Cardiac septum (tissue), 1 donor: ENCODE results near the gene WSB1. TPM values are rescaled to one million over a fixed set of nuclear protein-coding genes. Genes with fewer than 3 reads are reported as not detected.
"Not testable (repeated sequence)": the region's sequence is repeated elsewhere in the genome, so short reads cannot be mapped to it uniquely, and the experiment has no call there.

Experiments used
- DNase-seq: peaks from one replicate; pipeline ENCODE4 v3.0.0-alpha.2; 2020; ENCODE audit warnings: low spot score
- intact Hi-C: fragments of 100-400 bp; cut with DNase I; formaldehyde crosslinking; loops from one replicate; pipeline ENCODE4 v1.14.0; 2022
- long read RNA-seq: library from polyadenylated mRNA; unstranded; transcript quantifications from one replicate; pipeline ENCODE4 v2.0.0, GENCODE V29; 2021
- total RNA-seq: library from RNA; stranded (reverse); fragmentation: NEBNext Ultra II Directional; extraction: Animal tissue kit (Norgen Biotek cat#: 25700); gene quantifications from one replicate; pipeline ENCODE4 v1.2.1, GENCODE V29; 2021
- donor health status: DM: no; HTN: no; CAD: no.

The WSB1 gene
- total RNA-seq: 94.1 TPM
- long read RNA-seq, full-length matches to known transcripts: 23 of 73 reads
- long read RNA-seq, partial matches to known transcripts: 32 of 73 reads
- long read RNA-seq, other reads (novel, unspliced or antisense): 18 of 73 reads

- intact Hi-C loops: loop anchor here (1.0 to 5.0 kb wide), 3 partner anchors 38 to 88 kb away; no protein-coding TSS in a partner anchor
- peak; percentile 98 for DNase-seq
Observed at GRCh38 chr17:27293898-27294688, at the start of gene WSB1. WSB1 (plus strand) TSS chr17:27294114; CDS start chr17:27294396, 282 bp downstream.

GRCh38 chr17:27244491-27245223, 49.3 kb upstream of the WSB1 start:
- intact Hi-C loops: loop anchor here (1.0 kb wide), 1 partner anchor 89 kb away; no protein-coding TSS in a partner anchor
- DNase-seq: peak; percentile 79

- intact Hi-C loops: loop anchor here (1.0 kb wide), 1 partner anchor 88 kb away; no protein-coding TSS in a partner anchor
- peak; percentile 92 for DNase-seq
Observed at GRCh38 chr17:27245230-27245696, 48.7 kb upstream of the WSB1 start.

GRCh38 chr17:27246537-27246936, 47.4 kb upstream of the WSB1 start:
- no peak for DNase-seq
- intact Hi-C loops: loop anchor here (2.0 kb wide), 1 partner anchor 48 kb away; the partner anchor contains the start of gene WSB1

- peak; percentile 80 for DNase-seq
- intact Hi-C loops: loop anchor here (2.0 kb wide), 1 partner anchor 47 kb away; the partner anchor contains the start of gene WSB1
Observed at GRCh38 chr17:27247071-27247957, 46.6 kb upstream of the WSB1 start.

GRCh38 chr17:27247958-27248342, 46.0 kb upstream of the WSB1 start:
- DNase-seq: no peak
- intact Hi-C loops: loop anchor here (2.0 kb wide), 1 partner anchor 47 kb away; the partner anchor contains the start of gene WSB1

- not testable (repeated sequence) for DNase-seq
Observed at GRCh38 chr17:27250791-27251190, 43.1 kb upstream of the WSB1 start.

GRCh38 chr17:27254802-27255201, 39.1 kb upstream of the WSB1 start:
- intact Hi-C loops: not testable (repeated sequence)

More at GRCh38 chr17:27250791-27251190, 43.1 kb upstream of the WSB1 start:
- intact Hi-C loops: not testable (repeated sequence)

GRCh38 chr17:27256225-27257030, 37.5 kb upstream of the WSB1 start:
- intact Hi-C loops: no loop called here
- no peak for DNase-seq

More at GRCh38 chr17:27254802-27255201, 39.1 kb upstream of the WSB1 start:
- DNase-seq: not testable (repeated sequence)

- intact Hi-C loops: no loop called here
- no peak for DNase-seq
Observed at GRCh38 chr17:27257031-27257357, 36.9 kb upstream of the WSB1 start.

- DNase-seq: no peak
- intact Hi-C loops: no loop called here
Observed at GRCh38 chr17:27259356-27259755, 34.6 kb upstream of the WSB1 start.

- DNase-seq: no peak
- intact Hi-C loops: no loop called here
Observed at GRCh38 chr17:27263386-27263785, 30.5 kb upstream of the WSB1 start.

- no peak for DNase-seq
- intact Hi-C loops: no loop called here
Observed at GRCh38 chr17:27264068-27264812, 29.7 kb upstream of the WSB1 start.

GRCh38 chr17:27265333-27265732, 28.6 kb upstream of the WSB1 start:
- DNase-seq: no peak
- intact Hi-C loops: no loop called here

GRCh38 chr17:27266228-27266627, 27.7 kb upstream of the WSB1 start:
- DNase-seq: no peak
- intact Hi-C loops: no loop called here

- DNase-seq: no peak
- intact Hi-C loops: no loop called here
Observed at GRCh38 chr17:27268394-27269085, 25.4 kb upstream of the WSB1 start.

- DNase-seq: no peak
- intact Hi-C loops: no loop called here
Observed at GRCh38 chr17:27269201-27269600, 24.7 kb upstream of the WSB1 start.
